Activated CD8-positive, alpha-beta T cell treated with anti-CD3 and anti-CD28 coated beads, Interleukin-2, amount 10 ng/mL, durations not matched to agents 7 days and 5 days (primary cell): ENCODE data around the gene SLC25A21. TPM values are rescaled to one million over a fixed set of nuclear protein-coding genes. Genes with fewer than 3 reads are reported as not detected.

Source experiments
- ATAC-seq: fragments of 150-1000 bp; cut with Tn5 transposase; one replicate; pipeline ENCODE4 v1.10.0; 2021; ENCODE audit warnings: moderate library complexity
- CTCF ChIA-PET: fragments of 350-600 bp; sonication (Branson Sonifier 250); formaldehyde crosslinking; loops from one replicate; lab custom pipeline; 2021; ENCODE audit warnings: antibody characterized with exemption; lab: Charles Lee
- POLR2A ChIA-PET: fragments of 350-600 bp; sonication (Branson Sonifier 250); formaldehyde crosslinking; loops from one replicate; lab custom pipeline; 2021; ENCODE audit warnings: antibody characterized with exemption; lab: Charles Lee
- DNase-seq: peaks from one replicate; pipeline ENCODE4 v3.0.0-alpha.2; 2020
- H3K27ac Mint-ChIP-seq: one replicate; pipeline ENCODE4 v1.8.0; 2021; ENCODE audit warnings: mild to moderate bottlenecking, mixed read lengths
- H3K27me3 Mint-ChIP-seq: one replicate; pipeline ENCODE4 v1.8.0; 2021; ENCODE audit warnings: low read depth, mixed read lengths
- H3K36me3 Mint-ChIP-seq: one replicate; pipeline ENCODE4 v1.8.0; 2021; ENCODE audit warnings: low read depth, mixed read lengths
- H3K4me1 Mint-ChIP-seq: one replicate; pipeline ENCODE4 v1.8.0; 2021; ENCODE audit warnings: low read depth, mixed read lengths
- H3K4me3 Mint-ChIP-seq: one replicate; pipeline ENCODE4 v1.8.0; 2021; ENCODE audit warnings: mild to moderate bottlenecking, mixed read lengths
- H3K9me3 Mint-ChIP-seq: one replicate; pipeline ENCODE4 v1.8.0; 2022; ENCODE audit warnings: mixed read lengths; ENCODE audit not compliant: insufficient read depth
- total RNA-seq, 2 experiments: library from RNA; stranded (reverse); gene quantifications; one replicate each; pipeline ENCODE4 v1.2.3, GENCODE V29; 2021

The SLC25A21 gene
- total RNA-seq, 2 experiments from 2014 or later = not detected

DNA sequence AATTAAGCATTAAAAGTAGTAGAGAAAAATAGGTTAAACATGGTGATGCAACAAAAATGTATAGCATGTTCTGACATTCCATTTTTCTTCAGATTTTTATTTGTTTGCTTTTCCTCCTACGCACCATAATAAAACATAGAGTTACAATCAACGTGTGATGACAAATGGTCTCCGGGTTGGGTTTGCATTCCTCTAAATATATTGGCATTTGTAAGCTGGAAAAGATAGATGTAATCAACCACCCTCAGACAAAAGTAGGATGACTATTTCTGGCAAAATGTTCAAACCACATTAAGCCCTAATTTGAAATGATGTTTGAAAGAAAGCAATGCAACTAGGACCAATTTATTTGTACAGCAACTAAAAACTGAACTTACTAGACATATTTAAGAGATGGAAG lies 58.4 kb downstream of the SLC25A21 start:
- Mint-ChIP-seq H3K4me1 (no peaks in the 10 kb centered on the region), H3K27me3 (no peaks in the 10 kb centered on the region), H3K9me3 (peaks cover 4% of the 10 kb centered on the region), H3K36me3 (no peaks in the 10 kb centered on the region), H3K4me3 (no peak overlapping the region), H3K27ac (no peak overlapping the region)
- ChIA-PET POLR2A (no interaction called here), CTCF (no interaction called here)
- ATAC-seq (no peak), DNase-seq (no peak)

DNA sequence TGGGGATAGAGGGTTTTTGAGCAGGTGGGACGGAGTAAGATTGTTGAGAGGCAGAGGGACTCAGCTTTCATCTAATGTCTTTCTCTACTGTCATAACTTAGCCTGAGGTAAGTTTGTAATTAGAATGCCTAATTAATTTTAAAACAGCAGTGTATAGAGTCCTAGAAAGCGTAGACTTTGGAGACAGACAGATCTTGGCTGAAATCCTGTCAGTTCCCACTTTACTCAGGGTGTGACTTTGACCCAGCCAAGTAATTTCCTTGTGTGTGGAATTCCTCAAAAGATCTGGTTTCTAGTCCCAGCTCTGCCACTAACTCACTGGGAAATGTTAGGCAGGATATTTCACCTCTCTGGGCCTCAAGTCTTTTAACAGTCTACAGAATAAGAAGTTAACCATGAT lies 74.3 kb downstream of the SLC25A21 start:
- ChIA-PET POLR2A (no interaction called here), CTCF (no interaction called here)
- Mint-ChIP-seq H3K9me3 (no peaks in the 10 kb centered on the region), H3K36me3 (no peaks in the 10 kb centered on the region), H3K4me3 (no peak overlapping the region), H3K27me3 (no peaks in the 10 kb centered on the region), H3K4me1 (no peaks in the 10 kb centered on the region), H3K27ac (no peak overlapping the region)
- ATAC-seq (no peak), DNase-seq (no peak)

DNA sequence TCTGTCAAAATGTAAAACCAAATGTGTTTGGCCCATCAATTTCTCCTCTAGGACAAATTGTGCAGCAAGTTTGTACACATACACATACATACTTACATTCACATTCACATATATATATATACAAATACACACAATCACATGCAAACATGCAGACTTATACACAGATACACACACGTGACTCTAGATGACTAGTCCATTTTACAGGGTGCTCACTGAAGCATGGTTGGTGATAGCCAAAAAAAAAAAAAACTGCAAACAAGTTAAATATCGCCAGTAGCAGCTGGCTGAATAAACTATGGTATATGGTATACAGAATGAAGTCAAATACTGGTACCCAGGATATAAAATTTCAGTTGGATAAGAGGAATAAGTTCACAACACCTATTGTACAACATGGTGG lies 77.9 kb downstream of the SLC25A21 start:
- POLR2A ChIA-PET = no interaction called here
- Mint-ChIP-seq H3K27me3 (no peaks in the 10 kb centered on the region), H3K27ac (no peak overlapping the region), H3K36me3 (no peaks in the 10 kb centered on the region), H3K4me3 (no peak overlapping the region), H3K4me1 (no peaks in the 10 kb centered on the region), H3K9me3 (no peaks in the 10 kb centered on the region)
- ATAC-seq = no peak
- no peak for DNase-seq
- CTCF ChIA-PET = no interaction called here

DNA sequence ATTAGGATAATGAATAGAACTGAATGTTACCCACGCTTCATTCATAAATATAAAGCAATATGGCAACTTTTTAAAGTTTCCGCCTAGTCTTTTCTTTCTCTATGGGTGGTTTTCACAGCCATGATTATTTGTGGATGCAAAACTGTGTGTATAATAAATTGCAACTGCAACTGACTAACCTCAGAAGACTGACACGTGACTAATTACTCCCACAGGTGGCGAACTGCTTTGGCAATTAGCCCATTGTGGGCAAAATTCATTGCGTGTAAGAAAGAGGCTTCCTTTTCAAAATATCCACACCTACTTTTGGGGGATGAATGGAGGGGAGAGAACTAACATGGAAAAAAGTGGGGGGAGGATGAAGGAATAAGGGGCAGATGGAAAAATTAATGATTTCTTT lies 79.0 kb downstream of the SLC25A21 start:
- H3K36me3 Mint-ChIP-seq = no peaks in the 10 kb centered on the region
- no peaks in the 10 kb centered on the region for H3K4me1 Mint-ChIP-seq
- POLR2A ChIA-PET = no interaction called here
- no peak overlapping the region for H3K27ac Mint-ChIP-seq
- DNase-seq (no peak), ATAC-seq (no peak)
- H3K4me3 Mint-ChIP-seq = no peak overlapping the region
- CTCF ChIA-PET = no interaction called here
- H3K9me3 Mint-ChIP-seq = no peaks in the 10 kb centered on the region
- H3K27me3 Mint-ChIP-seq = no peaks in the 10 kb centered on the region

DNA sequence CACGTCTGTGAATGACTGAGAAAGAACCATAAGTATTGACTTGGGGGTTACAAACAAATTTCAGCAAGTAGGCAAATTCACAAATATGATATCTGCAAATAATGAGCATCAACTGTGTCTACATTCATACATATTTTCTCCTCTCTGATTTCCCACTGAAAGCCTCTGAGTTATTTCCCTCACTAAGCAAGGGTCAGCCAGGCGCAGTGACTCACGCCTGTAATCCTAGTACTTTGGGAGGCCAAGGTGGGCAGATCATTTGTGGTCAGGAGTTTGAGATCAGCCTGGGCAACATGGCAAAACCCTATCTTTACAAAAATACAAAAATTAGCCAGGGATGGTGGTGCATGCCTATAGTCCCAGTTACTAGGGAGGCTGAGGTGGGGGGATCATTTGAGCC lies 80.8 kb downstream of the SLC25A21 start:
- ChIA-PET CTCF (no interaction called here), POLR2A (no interaction called here)
- ATAC-seq = no peak
- H3K27me3 Mint-ChIP-seq = no peaks in the 10 kb centered on the region
- no peaks in the 10 kb centered on the region for H3K4me1 Mint-ChIP-seq
- H3K27ac Mint-ChIP-seq = no peak overlapping the region
- no peaks in the 10 kb centered on the region for H3K36me3 Mint-ChIP-seq
- H3K4me3 Mint-ChIP-seq = no peak overlapping the region
- H3K9me3 Mint-ChIP-seq = no peaks in the 10 kb centered on the region
- DNase-seq = no peak

DNA sequence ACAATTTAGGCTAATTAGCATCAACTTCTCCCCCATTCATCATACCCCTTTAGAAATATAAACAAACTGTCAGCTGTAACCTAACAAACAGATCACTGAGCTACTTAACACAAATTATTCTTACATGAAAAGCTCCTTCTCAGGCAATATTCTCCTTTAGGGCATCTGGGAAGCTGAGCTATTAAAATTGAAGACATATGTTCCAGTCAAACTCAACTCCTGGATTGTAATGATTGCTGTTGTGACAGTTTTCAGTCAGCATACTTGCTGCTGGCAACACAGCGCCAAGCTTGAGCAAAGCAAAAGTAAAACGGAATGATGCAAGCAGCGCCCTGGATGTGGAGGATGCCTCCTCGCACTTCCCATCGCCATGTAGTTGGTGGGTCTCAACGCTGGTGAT lies 82.4 kb downstream of the SLC25A21 start:
- no peaks in the 10 kb centered on the region for H3K4me1 Mint-ChIP-seq
- DNase-seq (no peak), ATAC-seq (no peak)
- no peaks in the 10 kb centered on the region for H3K36me3 Mint-ChIP-seq
- H3K27ac Mint-ChIP-seq = no peak overlapping the region
- no peak overlapping the region for H3K4me3 Mint-ChIP-seq
- no peaks in the 10 kb centered on the region for H3K27me3 Mint-ChIP-seq
- POLR2A ChIA-PET = no interaction called here
- H3K9me3 Mint-ChIP-seq = no peaks in the 10 kb centered on the region
- CTCF ChIA-PET = no interaction called here

DNA sequence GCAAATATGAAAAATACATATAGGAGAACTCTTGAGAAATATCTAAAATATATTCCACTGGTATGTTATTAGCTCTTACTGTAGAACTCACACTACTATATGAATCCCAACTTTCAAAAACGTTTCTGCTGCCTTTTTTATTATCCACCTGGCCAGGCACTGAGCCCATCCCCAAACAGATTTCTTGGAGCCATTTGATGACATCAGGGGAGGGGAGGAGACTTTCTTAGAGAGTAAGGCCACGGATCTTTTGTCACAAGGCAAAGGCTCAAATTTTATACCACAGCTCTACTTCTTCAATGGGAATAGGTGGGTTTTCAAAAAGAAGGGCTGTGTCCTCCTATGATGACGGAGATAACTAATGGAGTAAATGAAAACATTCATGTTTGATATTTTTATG lies 83.0 kb downstream of the SLC25A21 start:
- POLR2A ChIA-PET = no interaction called here
- CTCF ChIA-PET = no interaction called here
- no peaks in the 10 kb centered on the region for H3K27me3 Mint-ChIP-seq
- ATAC-seq (no peak), DNase-seq (no peak)
- H3K27ac Mint-ChIP-seq = no peak overlapping the region
- no peaks in the 10 kb centered on the region for H3K36me3 Mint-ChIP-seq
- no peak overlapping the region for H3K4me3 Mint-ChIP-seq
- H3K9me3 Mint-ChIP-seq = no peaks in the 10 kb centered on the region
- no peaks in the 10 kb centered on the region for H3K4me1 Mint-ChIP-seq

DNA sequence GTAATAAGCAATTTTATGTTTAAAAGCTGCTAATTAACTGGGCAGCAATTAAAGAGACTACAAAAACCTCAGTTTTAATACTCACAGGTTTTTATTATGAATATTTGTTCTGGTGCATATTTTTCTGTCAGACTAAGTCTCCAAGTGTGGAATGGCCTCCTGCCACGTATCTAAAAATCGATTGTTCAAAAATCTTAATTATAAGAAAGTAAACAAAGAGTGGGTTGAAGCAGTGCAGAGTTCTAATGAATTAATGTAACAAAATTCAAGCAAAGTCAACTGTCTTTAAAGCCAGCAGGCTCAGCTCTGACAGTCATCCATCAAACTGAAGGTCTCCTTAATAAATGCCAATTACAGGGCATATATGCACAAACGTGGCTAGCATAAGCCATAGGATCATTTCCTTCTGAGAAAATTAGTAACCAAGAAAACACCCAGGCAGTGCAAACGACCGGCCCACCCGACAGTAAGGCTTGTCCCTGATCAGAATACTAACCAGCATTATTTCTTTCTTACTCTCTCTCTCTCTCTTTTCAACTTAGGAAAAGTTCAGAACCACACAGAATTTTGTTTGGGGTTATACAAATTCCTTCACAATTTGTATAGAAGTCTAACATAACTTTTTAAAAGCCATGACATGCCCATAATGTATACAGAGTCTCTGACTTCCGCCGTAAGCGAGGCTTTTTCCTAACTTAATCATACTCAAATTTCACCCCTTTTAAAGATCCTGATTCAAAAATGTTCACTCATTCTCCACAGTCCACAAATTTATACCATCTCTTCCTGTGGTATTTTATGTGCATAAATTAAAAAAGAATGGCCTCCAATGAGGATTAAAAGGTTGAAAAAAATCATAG lies 83.8 kb downstream of the SLC25A21 start:
- Mint-ChIP-seq H3K27ac (no peak overlapping the region), H3K36me3 (no peaks in the 10 kb centered on the region), H3K27me3 (no peaks in the 10 kb centered on the region), H3K4me1 (no peaks in the 10 kb centered on the region), H3K4me3 (no peak overlapping the region), H3K9me3 (no peaks in the 10 kb centered on the region)
- no peak for DNase-seq
- ChIA-PET POLR2A (no interaction called here), CTCF (no interaction called here)
- no peak for ATAC-seq

DNA sequence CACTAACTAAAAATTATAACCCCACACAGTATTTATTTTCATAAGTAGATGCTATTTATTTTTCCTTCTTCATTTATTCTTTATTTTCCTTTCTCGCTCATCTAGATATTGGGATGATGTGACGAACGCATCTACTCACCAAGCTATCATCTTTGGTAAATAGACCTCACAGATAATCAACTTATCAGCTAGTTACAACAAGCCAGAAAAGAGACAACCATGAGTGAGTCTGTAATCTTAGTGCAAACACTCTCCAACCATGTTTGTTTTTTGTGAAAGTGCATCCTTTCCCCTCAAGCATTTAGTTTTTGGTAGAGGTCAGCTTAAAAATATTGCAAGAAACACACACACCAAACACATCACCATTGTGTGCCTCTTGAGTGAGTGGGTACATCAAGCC lies 84.9 kb downstream of the SLC25A21 start:
- no peak for DNase-seq
- POLR2A ChIA-PET = no interaction called here
- Mint-ChIP-seq H3K9me3 (no peaks in the 10 kb centered on the region), H3K27me3 (no peaks in the 10 kb centered on the region), H3K4me3 (no peak overlapping the region), H3K4me1 (no peaks in the 10 kb centered on the region), H3K27ac (no peak overlapping the region), H3K36me3 (no peaks in the 10 kb centered on the region)
- CTCF ChIA-PET = no interaction called here
- ATAC-seq = no peak

DNA sequence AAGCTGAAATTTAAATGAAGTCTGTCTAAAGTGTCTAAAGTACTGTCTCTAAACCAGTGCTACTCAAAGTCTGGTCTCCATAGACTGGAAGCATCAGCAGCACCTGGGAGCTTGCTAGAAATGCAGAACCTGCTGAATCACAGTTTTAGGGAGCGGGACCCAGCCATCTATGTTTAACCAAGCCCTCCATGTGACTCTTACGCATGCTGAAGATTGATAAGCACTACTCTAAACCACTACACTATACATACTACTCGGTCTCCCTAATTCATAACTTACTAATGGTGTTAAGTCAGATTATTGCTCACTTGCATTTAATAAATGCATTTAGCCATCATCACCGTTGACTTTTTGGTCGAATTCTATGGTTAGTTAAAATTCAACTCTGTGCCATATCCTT lies 88.8 kb downstream of the SLC25A21 start:
- POLR2A ChIA-PET = no interaction called here
- DNase-seq = no peak
- no peaks in the 10 kb centered on the region for H3K4me1 Mint-ChIP-seq

DNA sequence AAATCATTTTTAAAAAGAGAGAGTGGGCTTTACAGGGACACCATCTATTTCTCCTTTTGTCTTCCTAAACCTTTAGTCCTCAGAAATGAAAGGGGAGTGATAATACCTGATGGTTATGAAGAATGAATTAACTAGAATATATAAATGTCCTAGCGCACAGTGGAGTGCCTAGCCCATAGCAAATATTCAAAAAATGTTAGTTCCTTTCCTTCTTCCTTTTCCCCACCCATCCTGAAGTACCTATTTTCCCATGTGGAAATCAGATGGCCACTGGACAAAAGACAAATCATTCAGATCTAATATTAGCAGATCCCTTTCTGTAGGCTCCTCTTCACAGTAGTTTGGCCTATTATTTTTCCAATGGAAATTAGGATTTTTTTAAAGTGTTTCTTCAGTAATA lies 90.0 kb downstream of the SLC25A21 start:
- H3K27ac Mint-ChIP-seq = no peak overlapping the region
- POLR2A ChIA-PET = no interaction called here

More for the DNA sequence above, 88.8 kb downstream of the SLC25A21 start:
- no peaks in the 10 kb centered on the region for H3K36me3 Mint-ChIP-seq
- H3K9me3 Mint-ChIP-seq = no peaks in the 10 kb centered on the region
- H3K27ac Mint-ChIP-seq = no peak overlapping the region
- H3K4me3 Mint-ChIP-seq = no peak overlapping the region
- H3K27me3 Mint-ChIP-seq = no peaks in the 10 kb centered on the region
- CTCF ChIA-PET = no interaction called here
- no peak for ATAC-seq

DNA sequence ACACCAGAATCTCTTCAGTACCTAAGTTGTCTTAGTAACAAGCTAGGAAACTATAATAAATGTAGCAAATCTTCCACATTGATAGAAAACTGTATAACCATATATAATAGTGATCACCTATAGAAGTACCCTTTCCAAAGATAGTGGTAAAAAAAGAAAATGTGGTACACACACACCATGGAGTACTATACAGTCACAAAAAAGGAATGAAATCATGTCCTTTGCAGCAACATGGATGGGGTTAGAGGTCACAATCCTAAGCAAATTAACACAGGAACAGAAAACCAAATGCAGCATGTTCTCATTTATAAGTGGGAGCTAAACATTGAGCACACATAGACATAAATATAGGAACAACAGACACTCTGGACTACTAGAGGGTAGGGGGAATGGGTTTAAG lies 90.5 kb downstream of the SLC25A21 start:
- no peak for DNase-seq
- H3K4me3 Mint-ChIP-seq = no peak overlapping the region
- CTCF ChIA-PET = no interaction called here
- no peaks in the 10 kb centered on the region for H3K9me3 Mint-ChIP-seq
- no peak for ATAC-seq
- H3K36me3 Mint-ChIP-seq = no peaks in the 10 kb centered on the region
- no peaks in the 10 kb centered on the region for H3K27me3 Mint-ChIP-seq
- H3K4me1 Mint-ChIP-seq = no peaks in the 10 kb centered on the region
- POLR2A ChIA-PET = no interaction called here
- H3K27ac Mint-ChIP-seq = no peak overlapping the region

More for the DNA sequence above, 90.0 kb downstream of the SLC25A21 start:
- no peaks in the 10 kb centered on the region for H3K9me3 Mint-ChIP-seq
- no peaks in the 10 kb centered on the region for H3K36me3 Mint-ChIP-seq
- ATAC-seq = no peak
- H3K4me1 Mint-ChIP-seq = no peaks in the 10 kb centered on the region
- H3K27me3 Mint-ChIP-seq = no peaks in the 10 kb centered on the region
- CTCF ChIA-PET = no interaction called here
- no peak for DNase-seq
- no peak overlapping the region for H3K4me3 Mint-ChIP-seq

DNA sequence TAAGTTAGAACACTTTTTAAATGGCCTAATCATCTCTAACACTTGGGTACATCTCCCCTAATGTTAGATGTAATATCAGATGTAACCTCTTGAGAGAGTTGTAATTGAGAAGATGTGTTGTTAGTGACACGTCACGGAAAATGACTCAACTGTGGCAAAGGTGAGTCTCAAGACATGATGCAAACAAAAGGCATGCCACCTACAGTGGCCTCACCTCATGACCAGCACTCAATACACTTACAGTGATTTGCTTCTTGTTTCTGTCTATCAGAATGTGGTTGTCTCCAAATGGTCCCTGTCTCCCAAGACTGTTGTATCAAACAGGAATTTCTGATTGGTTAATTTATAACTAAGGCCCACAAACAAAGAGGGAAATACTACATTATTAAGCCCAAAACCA lies 91.2 kb downstream of the SLC25A21 start:
- no peak overlapping the region for H3K4me3 Mint-ChIP-seq
- H3K36me3 Mint-ChIP-seq = no peaks in the 10 kb centered on the region
- ATAC-seq (no peak), DNase-seq (no peak)
- CTCF ChIA-PET = no interaction called here
- H3K9me3 Mint-ChIP-seq = no peaks in the 10 kb centered on the region
- H3K4me1 Mint-ChIP-seq = no peaks in the 10 kb centered on the region
- no peaks in the 10 kb centered on the region for H3K27me3 Mint-ChIP-seq
- H3K27ac Mint-ChIP-seq = no peak overlapping the region
- POLR2A ChIA-PET = no interaction called here
